GM12801 (cell line): ENCODE data around the gene P2RX1.

Experiments
- TF ChIP-seq, protein P1 (sequence below): IDR thresholded peaks from one replicate; pipeline ENCODE4 v1.5.1; 2011; ENCODE audit warnings: control low read depth; ENCODE audit not compliant: insufficient read length; ENCODE audit errors: extremely low read depth

P2RX1 gene

DNA sequence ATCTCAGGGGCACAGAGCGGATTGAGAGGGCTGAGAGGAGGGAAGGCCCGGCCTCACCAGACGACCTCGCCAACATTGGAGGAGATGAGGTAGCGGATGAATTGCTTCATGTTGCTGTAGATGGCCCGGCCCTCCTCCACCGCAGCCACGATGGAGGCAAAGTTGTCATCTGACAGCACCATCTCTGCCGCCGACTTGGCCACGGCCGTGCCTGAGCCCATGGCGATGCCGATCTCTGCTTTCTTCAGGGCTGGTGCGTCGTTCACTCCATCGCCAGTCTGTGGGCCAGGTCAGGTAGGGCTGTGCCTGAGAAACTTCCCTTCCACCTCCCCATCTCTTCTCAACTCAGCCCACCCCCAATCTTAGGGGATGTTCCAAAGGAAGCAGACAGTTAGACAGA is 21.1 kb upstream of the P2RX1 start:
- TF ChIP-seq, protein P1, sequence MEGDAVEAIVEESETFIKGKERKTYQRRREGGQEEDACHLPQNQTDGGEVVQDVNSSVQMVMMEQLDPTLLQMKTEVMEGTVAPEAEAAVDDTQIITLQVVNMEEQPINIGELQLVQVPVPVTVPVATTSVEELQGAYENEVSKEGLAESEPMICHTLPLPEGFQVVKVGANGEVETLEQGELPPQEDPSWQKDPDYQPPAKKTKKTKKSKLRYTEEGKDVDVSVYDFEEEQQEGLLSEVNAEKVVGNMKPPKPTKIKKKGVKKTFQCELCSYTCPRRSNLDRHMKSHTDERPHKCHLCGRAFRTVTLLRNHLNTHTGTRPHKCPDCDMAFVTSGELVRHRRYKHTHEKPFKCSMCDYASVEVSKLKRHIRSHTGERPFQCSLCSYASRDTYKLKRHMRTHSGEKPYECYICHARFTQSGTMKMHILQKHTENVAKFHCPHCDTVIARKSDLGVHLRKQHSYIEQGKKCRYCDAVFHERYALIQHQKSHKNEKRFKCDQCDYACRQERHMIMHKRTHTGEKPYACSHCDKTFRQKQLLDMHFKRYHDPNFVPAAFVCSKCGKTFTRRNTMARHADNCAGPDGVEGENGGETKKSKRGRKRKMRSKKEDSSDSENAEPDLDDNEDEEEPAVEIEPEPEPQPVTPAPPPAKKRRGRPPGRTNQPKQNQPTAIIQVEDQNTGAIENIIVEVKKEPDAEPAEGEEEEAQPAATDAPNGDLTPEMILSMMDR, result no peak

- TF ChIP-seq, protein P1, result no peak
Measured at GRCh38 chr17:3935825-3936355, 19.6 kb upstream of the P2RX1 start.

GRCh38 chr17:3935140-3935542 is 18.9 kb upstream of the P2RX1 start:
- TF ChIP-seq, protein P1, result no peak

- TF ChIP-seq, protein P1, result no peak
Measured at GRCh38 chr17:3929764-3930163, 13.5 kb upstream of the P2RX1 start.

DNA sequence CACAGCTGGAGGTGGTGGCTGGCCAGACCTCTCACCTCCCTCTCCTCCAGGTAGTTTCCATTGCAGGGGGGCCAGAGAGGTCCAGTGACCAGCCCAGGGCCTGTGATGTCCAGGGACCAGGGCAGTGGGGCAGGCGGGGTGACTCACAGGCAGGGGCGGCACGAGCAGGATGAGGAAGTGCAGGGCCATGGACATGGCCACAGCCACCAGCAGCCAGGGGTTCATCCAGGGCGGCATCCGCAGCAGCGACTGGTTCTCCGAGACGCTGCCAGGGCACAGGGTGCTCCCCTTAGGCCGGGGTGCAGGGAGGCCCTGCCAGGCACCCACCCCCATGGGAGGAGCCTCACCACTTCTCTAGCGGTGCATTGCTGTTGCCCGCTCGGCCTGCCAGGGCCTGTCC is 12.9 kb upstream of the P2RX1 start:
- TF ChIP-seq, protein P1, result no peak

- TF ChIP-seq, protein P1, result no peak
Measured at GRCh38 chr17:3928406-3928805, 12.1 kb upstream of the P2RX1 start.

- TF ChIP-seq, protein P1, result no peak
Measured at GRCh38 chr17:3927628-3928340, 11.5 kb upstream of the P2RX1 start.
